MCF 10A (cell line): ENCODE measurements around the gene MKNK1. TPM values are rescaled to one million over a fixed set of nuclear protein-coding genes. Genes with fewer than 3 reads are reported as not detected.

Experiments
- BruUV-seq: library from RNA; stranded (reverse); fragments of 400-500 nt; replicated peaks from 2 replicates; lab custom pipeline; 2021; lab: Mats Ljungman, UMichigan
- CTCF ChIA-PET: fragments of 300-600 bp; sonication (Branson Sonifier 250); formaldehyde crosslinking; extraction: SDS; loops from one replicate; lab custom pipeline; 2021; ENCODE audit warnings: antibody characterized with exemption, inconsistent platforms; lab: Yijun Ruan, JAX
- POLR2A ChIA-PET: fragments of 300-600, 350-650 bp; sonication (Branson Sonifier 250); formaldehyde crosslinking; extraction: SDS; loops from one replicate; lab custom pipeline; 2020; ENCODE audit warnings: antibody characterized with exemption, inconsistent platforms; lab: Yijun Ruan, JAX
- DNase-seq: peaks from one replicate; pipeline ENCODE4 v3.0.0-alpha.2; 2018; ENCODE audit not compliant: unreplicated experiment
- H3K27ac Mint-ChIP-seq: one replicate; pipeline ENCODE4 v1.8.0; 2022; ENCODE audit warnings: mild to moderate bottlenecking, low read depth, mixed read lengths; ENCODE audit not compliant: unreplicated experiment
- H3K27me3 Mint-ChIP-seq: one replicate; pipeline ENCODE4 v1.8.0; 2022; ENCODE audit warnings: mixed read lengths; ENCODE audit not compliant: insufficient read depth, unreplicated experiment
- H3K36me3 Mint-ChIP-seq: one replicate; pipeline ENCODE4 v1.8.0; 2022; ENCODE audit warnings: mild to moderate bottlenecking, moderate library complexity, mixed read lengths; ENCODE audit not compliant: insufficient read depth, unreplicated experiment
- H3K4me1 Mint-ChIP-seq: one replicate; pipeline ENCODE4 v1.8.0; 2022; ENCODE audit warnings: mixed read lengths; ENCODE audit not compliant: insufficient read depth, unreplicated experiment
- H3K4me3 Mint-ChIP-seq: one replicate; pipeline ENCODE4 v1.8.0; 2022; ENCODE audit warnings: mild to moderate bottlenecking, moderate library complexity, mixed read lengths; ENCODE audit not compliant: unreplicated experiment
- H3K9me3 Mint-ChIP-seq: one replicate; pipeline ENCODE4 v1.8.0; 2022; ENCODE audit warnings: mixed read lengths; ENCODE audit not compliant: unreplicated experiment
- CTCF ChIP-seq: fragments of 200-600 bp; IDR thresholded peaks from one replicate; pipeline ENCODE4 v1.8.0; 2022; ENCODE audit warnings: antibody characterized with exemption, mild to moderate bottlenecking; ENCODE audit not compliant: unreplicated experiment
- intact Hi-C: fragments of 100-400 bp; cut with micrococcal nuclease; formaldehyde crosslinking; loops from 2 replicates; pipeline ENCODE4 v1.14.1; 2022
- total RNA-seq: library from RNA; stranded (reverse); gene quantifications from 2 replicates; pipeline ENCODE4 v1.2.3, GENCODE V29; 2022

Gene MKNK1
- total RNA-seq, 1 experiment from 2014 or later: 25.6 TPM

GRCh38 chr1:46549697-46550681 is 54.1 kb downstream of the MKNK1 start:
- no peaks in the 10 kb centered on the region for H3K36me3 Mint-ChIP-seq
- peaks cover 22% of the 10 kb centered on the region for H3K27me3 Mint-ChIP-seq
- H3K9me3 Mint-ChIP-seq: no peaks in the 10 kb centered on the region
- H3K4me1 Mint-ChIP-seq: no peaks in the 10 kb centered on the region
- TF ChIP-seq CTCF: no peak
- CTCF ChIA-PET: interaction anchor here (0.5 to 6.8 kb wide), 9 partner anchors 11 to 104 kb away, joined by 3 to 62 read pairs (median 4); a partner anchor contains a TSS
- intact Hi-C loops: no loop called here
- no peak overlapping the region for H3K4me3 Mint-ChIP-seq
- no TSS peak for BruUV-seq
- DNase-seq: no peak
- POLR2A ChIA-PET: no interaction called here
- H3K27ac Mint-ChIP-seq: peak overlapping the region; percentile 61

GRCh38 chr1:46547481-46548383 is 56.3 kb downstream of the MKNK1 start:
- peak; percentile 66 for TF ChIP-seq CTCF
- Mint-ChIP-seq H3K4me1 (peaks cover under 1% of the 10 kb centered on the region), H3K4me3 (no peak overlapping the region), H3K27ac (no peak overlapping the region), H3K9me3 (no peaks in the 10 kb centered on the region), H3K36me3 (no peaks in the 10 kb centered on the region), H3K27me3 (peaks cover 39% of the 10 kb centered on the region)
- CTCF ChIA-PET: interaction anchor here (0.6 to 6.8 kb wide), 45 partner anchors 8 to 206 kb away, joined by 3 to 62 read pairs (median 4); a partner anchor contains a TSS
- intact Hi-C loops: loop anchor here (1.0 kb wide), 1 partner anchor 100 kb away; no protein-coding TSS in a partner anchor
- DNase-seq: peak; percentile 73
- BruUV-seq: no TSS peak
- POLR2A ChIA-PET: no interaction called here

GRCh38 chr1:46546210-46546609 is 57.9 kb downstream of the MKNK1 start:
- no peaks in the 10 kb centered on the region for H3K9me3 Mint-ChIP-seq
- BruUV-seq: no TSS peak
- peaks cover 42% of the 10 kb centered on the region for H3K27me3 Mint-ChIP-seq
- no peak for TF ChIP-seq CTCF
- intact Hi-C loops: no loop called here
- POLR2A ChIA-PET: no interaction called here
- peaks cover 10% of the 10 kb centered on the region for H3K4me1 Mint-ChIP-seq
- no peak overlapping the region for H3K4me3 Mint-ChIP-seq
- CTCF ChIA-PET: interaction anchor here (0.6 to 6.8 kb wide), 9 partner anchors 9 to 129 kb away, joined by 3 to 62 read pairs (median 4); partner anchors contain the start of gene DMBX1
- DNase-seq: no peak
- H3K36me3 Mint-ChIP-seq: no peaks in the 10 kb centered on the region
- H3K27ac Mint-ChIP-seq: no peak overlapping the region
